IMR-90 (cell line): ENCODE measurements around the gene PLA2G2C. TPM values are rescaled to one million over a fixed set of nuclear protein-coding genes. Genes with fewer than 3 reads are reported as not detected.

Experiments
- ATAC-seq: fragments of 200-7000 bp; cut with Tn5 transposase; 2 replicates; pipeline ENCODE4 v1.9.1; 2020; ENCODE audit warnings: low read depth, mild to moderate bottlenecking, moderate library complexity
- BruUV-seq: library from RNA; stranded (reverse); fragments of 400-500 nt; replicated peaks from 2 replicates; lab custom pipeline; 2021; lab: Mats Ljungman, UMichigan
- CTCF ChIA-PET: fragments of 300-600 bp; formaldehyde crosslinking; extraction: SDS; loops from one replicate; lab custom pipeline; 2021; ENCODE audit warnings: antibody characterized with exemption; lab: Yijun Ruan, JAX
- POLR2A ChIA-PET: fragments of 300-600 bp; sonication (Branson Sonifier 250); formaldehyde crosslinking; loops from one replicate; lab custom pipeline; 2022; ENCODE audit warnings: antibody characterized with exemption; ENCODE audit not compliant: unreplicated experiment; lab: Charles Lee
- DNase-seq: peaks from one replicate; pipeline ENCODE4 v3.0.0; 2013
- H2AFZ ChIP-seq: replicated peaks from 2 replicates; pipeline ENCODE3; 2013; ENCODE audit warnings: low read length, mild to moderate bottlenecking; ENCODE audit not compliant: poor library complexity
- H2AK5ac ChIP-seq: 2 replicates; pipeline ENCODE4 v1.6.1; 2013; ENCODE audit warnings: low read depth, low read length, inconsistent platforms
- H2AK9ac ChIP-seq: replicated peaks from 2 replicates; pipeline ENCODE3; 2013; ENCODE audit warnings: mild to moderate bottlenecking, low read depth, low read length, moderate library complexity; ENCODE audit not compliant: poor library complexity
- H2BK120ac ChIP-seq: 2 replicates; pipeline ENCODE4 v1.6.1; 2013; ENCODE audit warnings: low read depth, low read length, inconsistent platforms
- H2BK15ac ChIP-seq: 3 replicates; pipeline ENCODE4 v1.6.1; 2013; ENCODE audit warnings: low read depth, low read length, inconsistent platforms
- H2BK20ac ChIP-seq: 2 replicates; pipeline ENCODE4 v1.6.1; 2013; ENCODE audit warnings: low read depth, mild to moderate bottlenecking, inconsistent platforms, low read length, moderate library complexity
- H2BK5ac ChIP-seq: 2 replicates; pipeline ENCODE4 v1.6.1; 2013; ENCODE audit warnings: mild to moderate bottlenecking, low read depth, low read length, inconsistent platforms; ENCODE audit not compliant: poor library complexity, severe bottlenecking
- H3K14ac ChIP-seq: replicated peaks from 2 replicates; pipeline ENCODE4 v1.6.1; 2013; ENCODE audit warnings: low read depth, low read length, inconsistent platforms
- H3K18ac ChIP-seq: 2 replicates; pipeline ENCODE4 v1.6.1; 2013; ENCODE audit warnings: low read depth, low read length, control low read depth
- H3K23ac ChIP-seq: 2 replicates; pipeline ENCODE4 v1.6.1; 2013; ENCODE audit warnings: low read depth, low read length, inconsistent platforms
- H3K27ac ChIP-seq: 2 replicates; pipeline ENCODE4 v1.5.1; 2013; ENCODE audit warnings: mild to moderate bottlenecking, control low read depth, low read length; ENCODE audit not compliant: insufficient read depth
- H3K27me3 ChIP-seq: 2 replicates; pipeline ENCODE4 v1.6.1; 2013; ENCODE audit warnings: low read length; ENCODE audit not compliant: control insufficient read depth, insufficient read depth
- H3K36me3 ChIP-seq: 2 replicates; pipeline ENCODE4 v1.6.1; 2013; ENCODE audit warnings: low read length, mixed read lengths; ENCODE audit not compliant: control insufficient read depth, insufficient read depth
- H3K4ac ChIP-seq: 2 replicates; pipeline ENCODE4 v1.6.1; 2013; ENCODE audit warnings: low read depth, low read length, inconsistent platforms
- H3K4me1 ChIP-seq: 2 replicates; pipeline ENCODE4 v1.6.1; 2013; ENCODE audit warnings: low read length, mixed read lengths; ENCODE audit not compliant: control insufficient read depth, insufficient read depth
- H3K4me2 ChIP-seq: 2 replicates; pipeline ENCODE4 v1.6.1; 2013; ENCODE audit warnings: low read depth, mild to moderate bottlenecking, control low read depth, low read length, moderate library complexity
- H3K4me3 ChIP-seq: 2 replicates; pipeline ENCODE4 v1.5.1; 2013; ENCODE audit warnings: low read depth, mild to moderate bottlenecking, control low read depth, low read length, moderate library complexity; ENCODE audit not compliant: insufficient read depth
- H3K56ac ChIP-seq: 2 replicates; pipeline ENCODE4 v1.6.1; 2013; ENCODE audit warnings: low read length, inconsistent platforms; ENCODE audit not compliant: insufficient read depth; ENCODE audit errors: extremely low read depth
- H3K79me1 ChIP-seq, 2 experiments: 2 replicates each; pipeline ENCODE4 v1.6.1; 2013; ENCODE audit warnings: low read length in 2 of 2, inconsistent platforms in 1 of 2, low read depth in 1 of 2
- H3K9ac ChIP-seq: 2 replicates; pipeline ENCODE4 v1.6.1; 2013; ENCODE audit warnings: low read depth, low read length, control low read depth
- H3K9me1 ChIP-seq: 2 replicates; pipeline ENCODE4 v1.6.1; 2013; ENCODE audit warnings: low read length, inconsistent platforms; ENCODE audit not compliant: insufficient read depth
- H3K9me3 ChIP-seq: 2 replicates; pipeline ENCODE4 v1.6.1; 2013; ENCODE audit warnings: low read length; ENCODE audit not compliant: control insufficient read depth, insufficient read depth
- H4K20me1 ChIP-seq: 2 replicates; pipeline ENCODE4 v1.6.1; 2013; ENCODE audit warnings: low read length, inconsistent platforms; ENCODE audit not compliant: insufficient read depth
- H4K5ac ChIP-seq: 2 replicates; pipeline ENCODE4 v1.6.1; 2013; ENCODE audit warnings: mild to moderate bottlenecking, low read depth, low read length, control low read depth
- H4K8ac ChIP-seq, 2 experiments: 2 replicates each; pipeline ENCODE4 v1.6.1; 2013; ENCODE audit warnings: low read depth in 2 of 2, low read length in 2 of 2, control low read depth in 1 of 2, inconsistent platforms in 1 of 2
- H4K91ac ChIP-seq: 2 replicates; pipeline ENCODE4 v1.6.1; 2013; ENCODE audit warnings: low read depth, low read length, inconsistent platforms; ENCODE audit not compliant: insufficient read depth
- MAFK ChIP-seq: IDR thresholded peaks from 2 replicates; pipeline ENCODE4 v1.6.1; 2012; ENCODE audit warnings: low read depth, low read length, improper control_type of control experiment
- MAZ ChIP-seq: IDR thresholded peaks from 2 replicates; pipeline ENCODE4 v1.6.1; 2012; ENCODE audit warnings: low read depth, mild to moderate bottlenecking, low read length, improper control_type of control experiment, moderate library complexity, borderline replicate concordance
- POLR2A ChIP-seq: IDR thresholded peaks from 2 replicates; pipeline ENCODE4 v1.6.1; 2012; ENCODE audit warnings: mild to moderate bottlenecking, low read depth, low read length
- RAD21 ChIP-seq: IDR thresholded peaks from 2 replicates; pipeline ENCODE4 v1.6.1; 2012; ENCODE audit warnings: low read length, improper control_type of control experiment
- RCOR1 ChIP-seq: IDR thresholded peaks from 2 replicates; pipeline ENCODE4 v1.6.1; 2012; ENCODE audit warnings: mild to moderate bottlenecking, low read length, improper control_type of control experiment; ENCODE audit not compliant: insufficient replicate concordance
- WGBS, 2 experiments: methylation state at CpG; one replicate each; pipeline versions ENCODE4 v1.1.5 to v1.1.7; 2013; ENCODE audit warnings: missing lambda C conversion rate in 2 of 2; ENCODE audit not compliant: insufficient read length in 1 of 2; ENCODE audit errors: extremely low coverage in 2 of 2; 5-methylcytosine and 5-hydroxymethylcytosine counted together
- dilution Hi-C: fragments of 300-500 bp; cut with HindIII; formaldehyde crosslinking; loops from one replicate; pipeline ENCODE4 v1.14.3; 2018; ENCODE audit warnings: low sequenced_read_pairs; ENCODE audit not compliant: unreplicated experiment
- in situ Hi-C: fragments of 300-500 bp; cut with MboI; formaldehyde crosslinking; loops from 3 replicates; pipeline ENCODE4 v1.14.3; 2019; ENCODE audit warnings: low sequenced_read_pairs, inconsistent platforms, mixed read lengths
- intact Hi-C: fragments of 100-400 bp; cut with micrococcal nuclease; formaldehyde crosslinking; loops from 2 replicates; pipeline ENCODE4 v1.10.0; 2022
- polyA plus RNA-seq, 3 experiments: library from polyadenylated mRNA; depleted of rRNA; stranded (reverse); fragments of >200 nt; gene quantifications; 2 replicates each; pipeline ENCODE4 v1.2.3, GENCODE V29; 2012; ENCODE audit warnings: low replicate concordance in 1 of 3
- total RNA-seq: library from RNA; depleted of rRNA; stranded (reverse); fragments of >200 nt; gene quantifications from 2 replicates; pipeline ENCODE4 v1.2.3, GENCODE V29; 2012
- TF ChIP-seq, protein P1 (sequence below): fragments of 150-350 bp; IDR thresholded peaks from 2 replicates; pipeline ENCODE4 v1.6.1; 2017; ENCODE audit warnings: mild to moderate bottlenecking, antibody characterized with exemption, low read length, low read depth

The PLA2G2C gene
- total and polyA plus RNA-seq, 2 of the 4 experiments (the other 2 are of a cell fraction) = not detected

DNA sequence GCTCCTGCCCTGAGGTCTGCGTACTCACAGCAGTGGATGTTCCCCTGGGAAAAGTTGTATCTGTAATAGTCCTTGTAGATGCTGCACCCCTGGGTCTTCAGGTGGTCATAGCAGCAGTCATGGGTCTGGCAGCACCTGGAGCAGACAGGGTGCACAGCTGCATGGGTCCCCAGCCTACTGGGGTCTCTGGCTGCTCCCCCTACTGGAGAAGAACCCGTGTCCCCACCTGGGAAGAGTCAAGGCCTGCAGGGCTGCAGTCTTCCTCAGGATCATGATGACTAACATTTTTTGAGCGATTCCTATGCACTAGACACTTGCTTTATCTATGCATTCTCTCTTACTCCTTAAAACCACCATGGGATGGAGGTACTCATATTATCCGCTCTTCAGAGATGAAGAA lies 70.8 kb downstream of the PLA2G2C start:
- dilution Hi-C loops = no loop called here
- CTCF ChIA-PET = interaction anchor here (1.0 kb wide), 1 partner anchor 9 kb away, joined by 3 read pairs; no protein-coding TSS in a partner anchor

More for the DNA sequence above, 70.8 kb downstream of the PLA2G2C start:
- in situ Hi-C loops (no loop called here), intact Hi-C loops (no loop called here)
- Histone ChIP-seq H3K4ac (no peak overlapping the region), H2AK5ac (no peak overlapping the region), H2BK120ac (no peak overlapping the region), H3K4me1 (no peaks in the 10 kb centered on the region), H2AK9ac (no peak overlapping the region), H3K4me2 (no peak overlapping the region), H3K9me1 (no peaks in the 10 kb centered on the region), H3K27me3 (peaks cover 25% of the 10 kb centered on the region), H3K4me3 (no peak overlapping the region), H3K79me1 (no peaks in the 10 kb centered on the region), H3K18ac (no peak overlapping the region), H2AFZ (no peak overlapping the region), H3K9ac (no peak overlapping the region), H2BK5ac (no peak overlapping the region), H3K23ac (no peak overlapping the region), H2BK15ac (no peak overlapping the region), H3K56ac (no peak overlapping the region), H4K8ac (no peak overlapping the region), H4K91ac (no peak overlapping the region), H4K5ac (no peak overlapping the region), H3K9me3 (no peaks in the 10 kb centered on the region), H3K14ac (no peak overlapping the region), H2BK20ac (no peak overlapping the region), H4K20me1 (no peaks in the 10 kb centered on the region), H3K36me3 (no peaks in the 10 kb centered on the region), H3K27ac (no peak overlapping the region)
- ATAC-seq (no peak), DNase-seq (no peak)
- 86% methylated on average over 1 of the region's 4 CpGs; no CpG with 5 or more reads in 1 of the 2 experiments for WGBS, 2 experiments
- no peak for TF ChIP-seq RCOR1
- no peak for TF ChIP-seq POLR2A
- TF ChIP-seq MAZ = no peak
- TF ChIP-seq RAD21 = no peak
- TF ChIP-seq, protein P1, sequence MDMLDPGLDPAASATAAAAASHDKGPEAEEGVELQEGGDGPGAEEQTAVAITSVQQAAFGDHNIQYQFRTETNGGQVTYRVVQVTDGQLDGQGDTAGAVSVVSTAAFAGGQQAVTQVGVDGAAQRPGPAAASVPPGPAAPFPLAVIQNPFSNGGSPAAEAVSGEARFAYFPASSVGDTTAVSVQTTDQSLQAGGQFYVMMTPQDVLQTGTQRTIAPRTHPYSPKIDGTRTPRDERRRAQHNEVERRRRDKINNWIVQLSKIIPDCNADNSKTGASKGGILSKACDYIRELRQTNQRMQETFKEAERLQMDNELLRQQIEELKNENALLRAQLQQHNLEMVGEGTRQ = no peak
- no peak for TF ChIP-seq MAFK
- POLR2A ChIA-PET = no interaction called here
- BruUV-seq = no TSS peak
